ENCODE data around the gene PDZRN3.

- TF ChIP-seq CTCF (IDR thresholded peaks at IDR 0.05; ENCODE audit: insufficient read depth, low read length) (no peak), POLR2AphosphoS5 (IDR thresholded peaks at IDR 0.05; ENCODE audit: low read depth) (no peak), REST (IDR thresholded peaks at IDR 0.05; ENCODE audit: insufficient replicate concordance, low read depth) (no peak)
These were observed 9.2 kb upstream of the PDZRN3 start for GRCh38 chr3:73633916-73634344.
